AG04450 (cell line): ENCODE results near the gene ERCC6L2. TPM values are rescaled to one million over a fixed set of nuclear protein-coding genes. Genes with fewer than 3 reads are reported as not detected.

Experiments
- CTCF ChIA-PET: fragments of 300-600, 350-600 bp; formaldehyde crosslinking; extraction: SDS; loops from one replicate; lab custom pipeline; 2022; ENCODE audit warnings: antibody characterized with exemption, inconsistent platforms; lab: Charles Lee
- POLR2A ChIA-PET: fragments of 350-600 bp; formaldehyde crosslinking; extraction: SDS; loops from one replicate; lab custom pipeline; 2021; ENCODE audit warnings: antibody characterized with exemption, inconsistent platforms; lab: Yijun Ruan, JAX
- DNase-seq: peaks from one replicate; pipeline ENCODE4 v3.0.0-alpha.2; 2011; ENCODE audit warnings: low read depth, low spot score
- H3K27ac ChIP-seq: one replicate; pipeline ENCODE4 v1.5.1; 2012; ENCODE audit warnings: low read depth, low read length, control low read depth
- H3K27me3 ChIP-seq: one replicate; pipeline ENCODE4 v1.6.0; 2012; ENCODE audit warnings: low read length; ENCODE audit not compliant: control insufficient read depth, insufficient read depth
- H3K4me3 ChIP-seq: 2 replicates; pipeline ENCODE4 v1.5.1; 2011; ENCODE audit warnings: mild to moderate bottlenecking, low read depth, low read length, control low read depth
- H3K9me3 ChIP-seq: 2 replicates; pipeline ENCODE4 v1.5.1; 2012; ENCODE audit warnings: low read length; ENCODE audit not compliant: control insufficient read depth, insufficient read depth
- polyA plus RNA-seq: library from polyadenylated mRNA; depleted of rRNA; stranded (reverse); fragments of >200 nt; gene quantifications from 2 replicates; pipeline ENCODE4 v1.2.3, GENCODE V29; 2011
- TF ChIP-seq, protein P1 (sequence below): IDR thresholded peaks from 2 replicates; pipeline ENCODE4 v1.5.1; 2011; ENCODE audit warnings: low read depth, low read length, control low read depth, inconsistent platforms

The ERCC6L2 gene
- polyA plus RNA-seq, 1 experiment: 39.1 TPM

DNA sequence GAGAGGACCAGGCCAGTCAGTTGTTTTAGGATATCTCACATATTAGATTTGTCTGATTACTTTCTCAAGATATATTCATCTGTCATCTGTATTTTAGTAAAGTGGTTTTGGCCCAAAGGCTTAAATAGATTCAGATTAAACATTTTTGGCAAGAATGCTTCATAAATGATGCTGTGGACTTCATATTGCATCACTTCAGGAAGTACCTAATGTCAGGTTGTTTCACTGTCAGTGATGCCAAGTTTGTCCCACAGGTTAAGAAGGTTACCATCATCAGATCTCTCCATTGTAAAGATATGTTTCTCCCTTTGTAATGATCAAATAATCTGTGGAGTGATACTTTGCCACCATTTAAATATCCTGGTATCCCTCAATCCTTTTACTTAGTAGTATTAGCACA, 37.3 kb downstream of the ERCC6L2 start:
- Histone ChIP-seq H3K9me3 (no peaks in the 10 kb centered on the region), H3K4me3 (no peak overlapping the region), H3K27ac (no peak overlapping the region), H3K27me3 (no peaks in the 10 kb centered on the region)
- no peak for DNase-seq
- ChIA-PET CTCF (no interaction called here), POLR2A (no interaction called here)
- TF ChIP-seq, protein P1, sequence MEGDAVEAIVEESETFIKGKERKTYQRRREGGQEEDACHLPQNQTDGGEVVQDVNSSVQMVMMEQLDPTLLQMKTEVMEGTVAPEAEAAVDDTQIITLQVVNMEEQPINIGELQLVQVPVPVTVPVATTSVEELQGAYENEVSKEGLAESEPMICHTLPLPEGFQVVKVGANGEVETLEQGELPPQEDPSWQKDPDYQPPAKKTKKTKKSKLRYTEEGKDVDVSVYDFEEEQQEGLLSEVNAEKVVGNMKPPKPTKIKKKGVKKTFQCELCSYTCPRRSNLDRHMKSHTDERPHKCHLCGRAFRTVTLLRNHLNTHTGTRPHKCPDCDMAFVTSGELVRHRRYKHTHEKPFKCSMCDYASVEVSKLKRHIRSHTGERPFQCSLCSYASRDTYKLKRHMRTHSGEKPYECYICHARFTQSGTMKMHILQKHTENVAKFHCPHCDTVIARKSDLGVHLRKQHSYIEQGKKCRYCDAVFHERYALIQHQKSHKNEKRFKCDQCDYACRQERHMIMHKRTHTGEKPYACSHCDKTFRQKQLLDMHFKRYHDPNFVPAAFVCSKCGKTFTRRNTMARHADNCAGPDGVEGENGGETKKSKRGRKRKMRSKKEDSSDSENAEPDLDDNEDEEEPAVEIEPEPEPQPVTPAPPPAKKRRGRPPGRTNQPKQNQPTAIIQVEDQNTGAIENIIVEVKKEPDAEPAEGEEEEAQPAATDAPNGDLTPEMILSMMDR: no peak

DNA sequence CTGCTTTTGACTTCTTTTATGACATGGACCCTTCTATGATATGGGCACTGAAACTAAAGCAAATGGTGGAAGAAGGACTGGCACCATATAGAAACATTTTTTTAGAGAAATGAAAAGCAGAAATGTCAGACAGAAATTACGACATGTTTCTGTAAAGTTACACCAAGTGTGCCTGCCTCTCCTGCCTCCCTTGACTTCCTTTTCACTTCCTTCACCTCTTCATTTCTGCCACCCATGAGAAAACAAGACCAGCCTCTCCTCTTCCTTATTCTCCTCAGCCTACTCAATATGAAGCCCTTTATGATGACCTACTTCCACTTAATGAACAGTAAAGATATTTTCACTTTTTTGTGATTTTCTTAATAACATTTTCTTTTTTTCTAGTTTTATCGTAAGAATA, 44.5 kb downstream of the ERCC6L2 start:
- POLR2A ChIA-PET: no interaction called here
- Histone ChIP-seq H3K27me3 (no peaks in the 10 kb centered on the region), H3K27ac (no peak overlapping the region), H3K4me3 (no peak overlapping the region), H3K9me3 (no peaks in the 10 kb centered on the region)
- no peak for DNase-seq
- CTCF ChIA-PET: no interaction called here
- TF ChIP-seq, protein P1: no peak

GRCh38 chr9:95923794-95924193, 48.3 kb downstream of the ERCC6L2 start:
- Histone ChIP-seq H3K4me3 (no peak overlapping the region), H3K9me3 (no peaks in the 10 kb centered on the region), H3K27me3 (no peaks in the 10 kb centered on the region), H3K27ac (no peak overlapping the region)
- DNase-seq: no peak
- CTCF ChIA-PET: no interaction called here
- TF ChIP-seq, protein P1: no peak
- POLR2A ChIA-PET: no interaction called here

DNA sequence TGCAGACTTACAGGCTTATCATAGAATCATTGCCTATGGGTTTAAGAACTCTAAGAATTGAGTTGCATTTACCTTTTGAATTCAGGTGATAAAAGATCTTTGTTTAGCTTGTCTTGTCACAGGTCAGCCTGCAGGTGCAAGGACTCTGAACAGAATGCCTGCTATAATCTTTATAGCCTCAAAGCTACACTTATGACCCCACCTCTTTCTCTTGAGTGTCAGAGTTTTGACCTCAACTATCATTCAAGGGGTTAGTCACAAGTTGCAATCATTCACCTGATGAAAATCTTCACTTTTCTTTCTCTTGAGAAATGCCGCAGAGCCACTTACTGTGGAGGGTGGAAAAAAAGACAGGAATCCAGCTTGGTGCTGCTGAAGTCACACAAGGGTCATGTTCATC, 49.5 kb downstream of the ERCC6L2 start:
- no peaks in the 10 kb centered on the region for H3K9me3 ChIP-seq
- POLR2A ChIA-PET: no interaction called here
- H3K4me3 ChIP-seq: no peak overlapping the region
- CTCF ChIA-PET: no interaction called here
- no peak for DNase-seq
- TF ChIP-seq, protein P1: no peak
- H3K27me3 ChIP-seq: no peaks in the 10 kb centered on the region
- no peak overlapping the region for H3K27ac ChIP-seq

DNA sequence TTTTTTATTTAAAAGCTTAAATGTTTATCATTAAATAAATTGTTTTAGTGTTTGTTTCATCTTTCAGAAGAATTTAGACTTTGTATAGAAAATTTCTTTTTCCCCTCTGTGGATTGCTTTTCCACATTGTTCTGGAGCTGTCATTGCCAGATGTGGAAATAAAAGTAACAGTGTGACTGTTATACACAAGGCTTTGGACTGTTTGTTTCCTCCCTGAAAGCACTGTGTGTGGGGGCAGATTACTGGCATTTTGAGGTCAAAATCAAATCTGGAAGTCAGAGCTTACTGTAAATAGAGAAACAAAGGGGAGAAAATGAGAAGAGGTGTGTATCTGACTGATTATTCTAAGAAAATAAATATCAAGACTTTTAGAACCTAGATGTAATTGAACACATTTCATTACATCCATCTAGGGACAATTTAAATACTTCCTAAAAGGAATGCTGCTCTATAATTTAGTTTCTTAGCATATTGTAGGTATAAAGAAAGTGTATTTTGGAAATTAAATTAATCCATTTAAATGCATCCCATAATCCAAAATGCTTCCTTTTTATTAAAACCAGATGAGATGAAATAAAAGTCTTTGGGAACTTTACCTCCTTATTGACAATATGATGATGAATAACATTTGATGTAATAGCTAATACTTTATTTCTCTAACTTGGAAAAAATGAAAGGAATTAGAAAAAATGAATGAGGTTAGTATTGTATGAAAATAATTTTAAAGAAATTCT, 51.9 kb downstream of the ERCC6L2 start:
- ChIA-PET POLR2A (no interaction called here), CTCF (interaction anchor here (1.8 kb wide), 1 partner anchor 10 kb away, joined by 4 read pairs; no protein-coding TSS in a partner anchor)
- DNase-seq: no peak
- TF ChIP-seq, protein P1: no peak
- no peak overlapping the region for H3K4me3 ChIP-seq
- H3K9me3 ChIP-seq: no peaks in the 10 kb centered on the region
- no peaks in the 10 kb centered on the region for H3K27me3 ChIP-seq
- no peak overlapping the region for H3K27ac ChIP-seq
